ENCODE measurements around the gene CAPN5.

DNA sequence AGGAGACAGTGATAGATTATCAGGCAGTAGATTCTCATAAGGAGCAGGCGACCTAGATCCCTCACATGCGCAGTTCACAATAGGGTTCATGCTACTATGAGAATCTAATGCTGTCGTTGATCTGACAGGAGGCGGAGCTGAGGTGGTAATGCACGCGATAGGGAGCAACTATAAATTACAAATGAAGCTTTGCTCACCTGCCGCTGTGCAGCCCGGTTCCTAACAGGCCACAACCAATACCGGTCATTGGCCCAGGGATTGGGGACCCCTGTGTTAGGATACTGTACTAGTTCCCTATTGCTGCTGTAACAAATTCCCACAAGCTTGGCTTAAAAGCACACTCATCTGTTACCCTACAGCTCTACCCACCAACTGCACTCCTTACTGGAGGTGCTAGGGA, 21.9 kb upstream of the CAPN5 start:
- TF ChIP-seq EZH2 (IDR thresholded peaks at IDR 0.05; ENCODE audit: insufficient read depth, poor library complexity, severe bottlenecking) (no peak), EZH2phosphoT487 (IDR thresholded peaks at IDR 0.05; ENCODE audit: insufficient read depth, low read depth) (no peak)
